Ovary (tissue), 9 donors: ENCODE results near the gene KRT75. TPM values are rescaled to one million over a fixed set of nuclear protein-coding genes. Genes with fewer than 3 reads are reported as not detected.

Source experiments
- DNase-seq, 5 donors: peaks; one replicate each; pipeline ENCODE4 v3.0.0-alpha.2; 2019 to 2020
- H3K27ac ChIP-seq, 2 donors: fragments of 200-600 bp; one replicate each; pipeline versions ENCODE4 v1.5.1 to v1.8.0; 2019 to 2022
- H3K27me3 ChIP-seq: fragments of 200-600 bp; one replicate; pipeline ENCODE4 v1.8.0; 2022
- H3K36me3 ChIP-seq: fragments of 200-600 bp; sonication (generic); one replicate; pipeline ENCODE4 v1.5.1; 2019
- H3K4me1 ChIP-seq: one replicate; pipeline ENCODE4 v1.8.1; 2013; ENCODE audit warnings: mild to moderate bottlenecking, moderate library complexity; ENCODE audit not compliant: insufficient read depth
- H3K4me3 ChIP-seq: fragments of 200-600 bp; sonication (generic); one replicate; pipeline ENCODE4 v1.5.1; 2017
- H3K9me3 ChIP-seq, 2 donors: fragments of 200-600 bp in 1 of 2; sonication (generic) in 1 of 2; one replicate each; pipeline versions ENCODE4 v1.5.1 to v1.8.1; 2013 to 2019; ENCODE audit warnings: mild to moderate bottlenecking in 1 of 2, moderate library complexity in 1 of 2
- CTCF ChIP-seq, 3 donors: fragments of 450-650 bp in 2 of 3; fragments of 200-600 bp in 1 of 3; IDR thresholded peaks; one replicate each; pipeline versions ENCODE4 v1.5.1 to v1.8.0; 2016 to 2022; ENCODE audit warnings: antibody characterized with exemption in 3 of 3, mild to moderate bottlenecking in 1 of 3
- EP300 ChIP-seq: sonication (generic); formaldehyde crosslinking; IDR thresholded peaks from one replicate; pipeline ENCODE4 v1.6.1; 2017; ENCODE audit warnings: antibody characterized with exemption
- POLR2A ChIP-seq: fragments of 450-650 bp; IDR thresholded peaks from one replicate; pipeline ENCODE4 v1.6.1; 2017; ENCODE audit warnings: antibody characterized with exemption, mild to moderate bottlenecking, moderate library complexity
- WGBS, 3 donors: extraction: QIAGEN DNeasy Blood & Tissue Kit in 1 of 3; methylation state at CpG; one replicate each; pipeline versions ENCODE4 v1.1.5 to v1.1.7; 2013 to 2017; 5-methylcytosine and 5-hydroxymethylcytosine counted together
- intact Hi-C, 4 donors: fragments of 100-400 bp; cut with DNase I; formaldehyde crosslinking; loops; one replicate each; pipeline versions ENCODE4 v1.11.0 to v1.15.1; 2022 to 2023
- polyA plus RNA-seq, 2 donors: library from polyadenylated mRNA; stranded (reverse); fragments of 200-250 nt in 1 of 2; fragments of 350-450 nt in 1 of 2; fragmentation: Illumina TruSeq in 1 of 2; extraction: RNeasy Lipid Tissue Mini Kit (QIAGEN cat#74804) in 1 of 2; gene quantifications; one replicate each; pipeline ENCODE4 v1.2.3, GENCODE V29; 2013 to 2014
- total RNA-seq, 7 donors: library from RNA; depleted of rRNA in 2 of 7; stranded (reverse); fragments of >200 nt in 2 of 7; fragmentation: NEBNext Ultra II Directional in 3 of 7; extraction: Animal tissue kit (Norgen Biotek cat#: 25700) in 3 of 7; gene quantifications; one replicate each; pipeline versions ENCODE4 v1.1.0 to v1.2.4, GENCODE V29; 2016 to 2023
- donor health status: DM: no; HTN: no; CAD: no; lungs with moderate emphysema.
- donor health status: DM: no; HTN: no; CAD: no.
- donor health status: Bipolar disorder and iron deficiency.
- donor health status: DM: yes; HTN: yes; CAD: no.
- donor health status: DM: no; HTN: no; CAD: no.
- donor health status: DM: yes; HTN: yes; CAD: no.

The KRT75 gene
- total and polyA plus RNA-seq, 9 donors, result 0.08 TPM; not detected in 8

GRCh38 chr12:52400906-52401305 is 33.3 kb downstream of the KRT75 start:
- no peak for DNase-seq
- no peak overlapping the region for H3K27ac ChIP-seq
- H3K36me3 ChIP-seq, result no peaks in the 10 kb centered on the region
- no peaks in the 10 kb centered on the region for H3K4me1 ChIP-seq
- H3K27me3 ChIP-seq, result no peaks in the 10 kb centered on the region
- 71 to 79% (median 72%) methylated on average over 9 of the region's 9 CpGs for WGBS, 3 donors
- no peak for TF ChIP-seq CTCF (IDR thresholded peaks at IDR 0.05)
- TF ChIP-seq POLR2A, result no peak
- no peak for TF ChIP-seq EP300
- intact Hi-C loops, result no loop called here
- H3K9me3 ChIP-seq, result no peaks in the 10 kb centered on the region
- no peak overlapping the region for H3K4me3 ChIP-seq

GRCh38 chr12:52399756-52400155 is 34.4 kb downstream of the KRT75 start:
- intact Hi-C loops, result no loop called here
- Histone ChIP-seq H3K27ac (no peak overlapping the region), H3K9me3 (no peaks in the 10 kb centered on the region), H3K27me3 (no peaks in the 10 kb centered on the region), H3K4me3 (no peak overlapping the region), H3K36me3 (no peaks in the 10 kb centered on the region), H3K4me1 (no peaks in the 10 kb centered on the region)
- no peak for TF ChIP-seq POLR2A
- TF ChIP-seq CTCF (IDR thresholded peaks at IDR 0.05), result no peak
- no peak for TF ChIP-seq EP300
- no peak for DNase-seq
- WGBS, 3 donors, result 87 to 94% (median 91%) methylated on average over 16 of the region's 16 CpGs

- TF ChIP-seq EP300, result no peak
- Histone ChIP-seq H3K36me3 (no peaks in the 10 kb centered on the region), H3K4me1 (no peaks in the 10 kb centered on the region), H3K27ac (no peak overlapping the region), H3K27me3 (no peaks in the 10 kb centered on the region), H3K9me3 (no peaks in the 10 kb centered on the region), H3K4me3 (no peak overlapping the region)
- no peak for DNase-seq
- intact Hi-C loops, result no loop called here
- WGBS, 3 donors, result 81 to 93% (median 81%) methylated on average over 1 of the region's 1 CpG
Measured at GRCh38 chr12:52398176-52398575, 36.0 kb downstream of the KRT75 start.

- no peaks in the 10 kb centered on the region for H3K4me1 ChIP-seq
- H3K27me3 ChIP-seq, result no peaks in the 10 kb centered on the region
- no peak overlapping the region for H3K4me3 ChIP-seq
- intact Hi-C loops, result loop anchor here in 1 of 4 donors (1.0 kb wide), 1 partner anchor 19 kb away; no protein-coding TSS in a partner anchor
- 83 to 87% (median 86%) methylated on average over 8 of the region's 8 CpGs for WGBS, 3 donors
- no peak for TF ChIP-seq POLR2A
- TF ChIP-seq EP300, result no peak
- TF ChIP-seq CTCF (IDR thresholded peaks at IDR 0.05), result no peak
- H3K9me3 ChIP-seq, result no peaks in the 10 kb centered on the region
- no peak for DNase-seq
- no peaks in the 10 kb centered on the region for H3K36me3 ChIP-seq
- H3K27ac ChIP-seq, result no peak overlapping the region
Measured at GRCh38 chr12:52396656-52397055, 37.5 kb downstream of the KRT75 start.

GRCh38 chr12:52395761-52396434 is 38.3 kb downstream of the KRT75 start:
- no peak for TF ChIP-seq EP300
- TF ChIP-seq CTCF (IDR thresholded peaks at IDR 0.05), result no peak
- TF ChIP-seq POLR2A, result no peak
- Histone ChIP-seq H3K4me3 (no peak overlapping the region), H3K4me1 (no peaks in the 10 kb centered on the region), H3K27me3 (no peaks in the 10 kb centered on the region), H3K27ac (no peak overlapping the region), H3K36me3 (no peaks in the 10 kb centered on the region), H3K9me3 (no peaks in the 10 kb centered on the region)
- peak in 2 of 5 donors; percentile 33 to 50 for DNase-seq
- intact Hi-C loops, result no loop called here
- 64 to 65% (median 64%) methylated on average over 20 of the region's 20 CpGs for WGBS, 3 donors
